IMR-90 (cell line): ENCODE results near the gene NKD1. TPM values are rescaled to one million over a fixed set of nuclear protein-coding genes. Genes with fewer than 3 reads are reported as not detected.

ENCODE experiments used
- ATAC-seq: fragments of 200-7000 bp; cut with Tn5 transposase; 2 replicates; pipeline ENCODE4 v1.9.1; 2020; ENCODE audit warnings: low read depth, mild to moderate bottlenecking, moderate library complexity
- BruUV-seq: library from RNA; stranded (reverse); fragments of 400-500 nt; replicated peaks from 2 replicates; lab custom pipeline; 2021; lab: Mats Ljungman, UMichigan
- CTCF ChIA-PET: fragments of 300-600 bp; formaldehyde crosslinking; extraction: SDS; loops from one replicate; lab custom pipeline; 2021; ENCODE audit warnings: antibody characterized with exemption; lab: Yijun Ruan, JAX
- POLR2A ChIA-PET: fragments of 300-600 bp; sonication (Branson Sonifier 250); formaldehyde crosslinking; loops from one replicate; lab custom pipeline; 2022; ENCODE audit warnings: antibody characterized with exemption; ENCODE audit not compliant: unreplicated experiment; lab: Charles Lee
- DNase-seq: peaks from one replicate; pipeline ENCODE4 v3.0.0; 2013
- H2AFZ ChIP-seq: replicated peaks from 2 replicates; pipeline ENCODE3; 2013; ENCODE audit warnings: low read length, mild to moderate bottlenecking; ENCODE audit not compliant: poor library complexity
- H2AK5ac ChIP-seq: 2 replicates; pipeline ENCODE4 v1.6.1; 2013; ENCODE audit warnings: low read depth, low read length, inconsistent platforms
- H2AK9ac ChIP-seq: replicated peaks from 2 replicates; pipeline ENCODE3; 2013; ENCODE audit warnings: mild to moderate bottlenecking, low read depth, low read length, moderate library complexity; ENCODE audit not compliant: poor library complexity
- H2BK120ac ChIP-seq: 2 replicates; pipeline ENCODE4 v1.6.1; 2013; ENCODE audit warnings: low read depth, low read length, inconsistent platforms
- H2BK15ac ChIP-seq: 3 replicates; pipeline ENCODE4 v1.6.1; 2013; ENCODE audit warnings: low read depth, low read length, inconsistent platforms
- H2BK20ac ChIP-seq: 2 replicates; pipeline ENCODE4 v1.6.1; 2013; ENCODE audit warnings: low read depth, mild to moderate bottlenecking, inconsistent platforms, low read length, moderate library complexity
- H2BK5ac ChIP-seq: 2 replicates; pipeline ENCODE4 v1.6.1; 2013; ENCODE audit warnings: mild to moderate bottlenecking, low read depth, low read length, inconsistent platforms; ENCODE audit not compliant: poor library complexity, severe bottlenecking
- H3K14ac ChIP-seq: replicated peaks from 2 replicates; pipeline ENCODE4 v1.6.1; 2013; ENCODE audit warnings: low read depth, low read length, inconsistent platforms
- H3K18ac ChIP-seq: 2 replicates; pipeline ENCODE4 v1.6.1; 2013; ENCODE audit warnings: low read depth, low read length, control low read depth
- H3K23ac ChIP-seq: 2 replicates; pipeline ENCODE4 v1.6.1; 2013; ENCODE audit warnings: low read depth, low read length, inconsistent platforms
- H3K27ac ChIP-seq: 2 replicates; pipeline ENCODE4 v1.5.1; 2013; ENCODE audit warnings: mild to moderate bottlenecking, control low read depth, low read length; ENCODE audit not compliant: insufficient read depth
- H3K27me3 ChIP-seq: 2 replicates; pipeline ENCODE4 v1.6.1; 2013; ENCODE audit warnings: low read length; ENCODE audit not compliant: control insufficient read depth, insufficient read depth
- H3K36me3 ChIP-seq: 2 replicates; pipeline ENCODE4 v1.6.1; 2013; ENCODE audit warnings: low read length, mixed read lengths; ENCODE audit not compliant: control insufficient read depth, insufficient read depth
- H3K4ac ChIP-seq: 2 replicates; pipeline ENCODE4 v1.6.1; 2013; ENCODE audit warnings: low read depth, low read length, inconsistent platforms
- H3K4me1 ChIP-seq: 2 replicates; pipeline ENCODE4 v1.6.1; 2013; ENCODE audit warnings: low read length, mixed read lengths; ENCODE audit not compliant: control insufficient read depth, insufficient read depth
- H3K4me2 ChIP-seq: 2 replicates; pipeline ENCODE4 v1.6.1; 2013; ENCODE audit warnings: low read depth, mild to moderate bottlenecking, control low read depth, low read length, moderate library complexity
- H3K4me3 ChIP-seq: 2 replicates; pipeline ENCODE4 v1.5.1; 2013; ENCODE audit warnings: low read depth, mild to moderate bottlenecking, control low read depth, low read length, moderate library complexity; ENCODE audit not compliant: insufficient read depth
- H3K56ac ChIP-seq: 2 replicates; pipeline ENCODE4 v1.6.1; 2013; ENCODE audit warnings: low read length, inconsistent platforms; ENCODE audit not compliant: insufficient read depth; ENCODE audit errors: extremely low read depth
- H3K79me1 ChIP-seq, 2 experiments: 2 replicates each; pipeline ENCODE4 v1.6.1; 2013; ENCODE audit warnings: low read length in 2 of 2, inconsistent platforms in 1 of 2, low read depth in 1 of 2
- H3K9ac ChIP-seq: 2 replicates; pipeline ENCODE4 v1.6.1; 2013; ENCODE audit warnings: low read depth, low read length, control low read depth
- H3K9me1 ChIP-seq: 2 replicates; pipeline ENCODE4 v1.6.1; 2013; ENCODE audit warnings: low read length, inconsistent platforms; ENCODE audit not compliant: insufficient read depth
- H3K9me3 ChIP-seq: 2 replicates; pipeline ENCODE4 v1.6.1; 2013; ENCODE audit warnings: low read length; ENCODE audit not compliant: control insufficient read depth, insufficient read depth
- H4K20me1 ChIP-seq: 2 replicates; pipeline ENCODE4 v1.6.1; 2013; ENCODE audit warnings: low read length, inconsistent platforms; ENCODE audit not compliant: insufficient read depth
- H4K5ac ChIP-seq: 2 replicates; pipeline ENCODE4 v1.6.1; 2013; ENCODE audit warnings: mild to moderate bottlenecking, low read depth, low read length, control low read depth
- H4K8ac ChIP-seq, 2 experiments: 2 replicates each; pipeline ENCODE4 v1.6.1; 2013; ENCODE audit warnings: low read depth in 2 of 2, low read length in 2 of 2, control low read depth in 1 of 2, inconsistent platforms in 1 of 2
- H4K91ac ChIP-seq: 2 replicates; pipeline ENCODE4 v1.6.1; 2013; ENCODE audit warnings: low read depth, low read length, inconsistent platforms; ENCODE audit not compliant: insufficient read depth
- BHLHE40 ChIP-seq: fragments of 150-350 bp; IDR thresholded peaks from 2 replicates; pipeline ENCODE4 v1.6.1; 2016; ENCODE audit warnings: mild to moderate bottlenecking, low read depth, low read length
- CEBPB ChIP-seq: IDR thresholded peaks from 2 replicates; pipeline ENCODE4 v1.6.1; 2012; ENCODE audit warnings: low read depth, low read length, improper control_type of control experiment
- CHD1 ChIP-seq: IDR thresholded peaks from 2 replicates; pipeline ENCODE4 v1.6.1; 2012; ENCODE audit warnings: low read depth, low read length, improper control_type of control experiment
- ELK1 ChIP-seq: fragments of 150-350 bp; IDR thresholded peaks from 2 replicates; pipeline ENCODE4 v1.6.1; 2016; ENCODE audit warnings: low read depth, mild to moderate bottlenecking, low read length, moderate library complexity, borderline replicate concordance
- FOS ChIP-seq: fragments of 150-350 bp; IDR thresholded peaks from 2 replicates; pipeline ENCODE4 v1.6.1; 2016; ENCODE audit warnings: low read depth, low read length
- MAFK ChIP-seq: IDR thresholded peaks from 2 replicates; pipeline ENCODE4 v1.6.1; 2012; ENCODE audit warnings: low read depth, low read length, improper control_type of control experiment
- MAZ ChIP-seq: IDR thresholded peaks from 2 replicates; pipeline ENCODE4 v1.6.1; 2012; ENCODE audit warnings: low read depth, mild to moderate bottlenecking, low read length, improper control_type of control experiment, moderate library complexity, borderline replicate concordance
- MXI1 ChIP-seq: IDR thresholded peaks from 2 replicates; pipeline ENCODE4 v1.6.1; 2012; ENCODE audit warnings: low read depth, mild to moderate bottlenecking, low read length, moderate library complexity, borderline replicate concordance
- NFE2L2 ChIP-seq: fragments of 150-350 bp; IDR thresholded peaks from 2 replicates; pipeline ENCODE4 v1.6.1; 2016; ENCODE audit warnings: low read depth, mild to moderate bottlenecking, low read length
- POLR2A ChIP-seq: IDR thresholded peaks from 2 replicates; pipeline ENCODE4 v1.6.1; 2012; ENCODE audit warnings: mild to moderate bottlenecking, low read depth, low read length
- RAD21 ChIP-seq: IDR thresholded peaks from 2 replicates; pipeline ENCODE4 v1.6.1; 2012; ENCODE audit warnings: low read length, improper control_type of control experiment
- RCOR1 ChIP-seq: IDR thresholded peaks from 2 replicates; pipeline ENCODE4 v1.6.1; 2012; ENCODE audit warnings: mild to moderate bottlenecking, low read length, improper control_type of control experiment; ENCODE audit not compliant: insufficient replicate concordance
- RFX5 ChIP-seq: IDR thresholded peaks from 2 replicates; pipeline ENCODE4 v1.8.0; 2012; ENCODE audit warnings: low read depth, mild to moderate bottlenecking, low read length, moderate library complexity
- SMC3 ChIP-seq: fragments of 150-350 bp; IDR thresholded peaks from 2 replicates; pipeline ENCODE4 v1.6.1; 2016; ENCODE audit warnings: low read depth, mild to moderate bottlenecking, antibody characterized with exemption, low read length, moderate library complexity
- USF2 ChIP-seq: fragments of 150-350 bp; IDR thresholded peaks from 2 replicates; pipeline ENCODE4 v1.6.1; 2017; ENCODE audit warnings: mild to moderate bottlenecking, antibody characterized with exemption, low read length, low read depth
- WGBS, 2 experiments: methylation state at CpG; one replicate each; pipeline versions ENCODE4 v1.1.5 to v1.1.7; 2013; ENCODE audit warnings: missing lambda C conversion rate in 2 of 2; ENCODE audit not compliant: insufficient read length in 1 of 2; ENCODE audit errors: extremely low coverage in 2 of 2; 5-methylcytosine and 5-hydroxymethylcytosine counted together
- dilution Hi-C: fragments of 300-500 bp; cut with HindIII; formaldehyde crosslinking; loops from one replicate; pipeline ENCODE4 v1.14.3; 2018; ENCODE audit warnings: low sequenced_read_pairs; ENCODE audit not compliant: unreplicated experiment
- in situ Hi-C: fragments of 300-500 bp; cut with MboI; formaldehyde crosslinking; loops from 3 replicates; pipeline ENCODE4 v1.14.3; 2019; ENCODE audit warnings: low sequenced_read_pairs, inconsistent platforms, mixed read lengths
- intact Hi-C: fragments of 100-400 bp; cut with micrococcal nuclease; formaldehyde crosslinking; loops from 2 replicates; pipeline ENCODE4 v1.10.0; 2022
- polyA plus RNA-seq, 3 experiments: library from polyadenylated mRNA; depleted of rRNA; stranded (reverse); fragments of >200 nt; gene quantifications; 2 replicates each; pipeline ENCODE4 v1.2.3, GENCODE V29; 2012; ENCODE audit warnings: low replicate concordance in 1 of 3
- total RNA-seq: library from RNA; depleted of rRNA; stranded (reverse); fragments of >200 nt; gene quantifications from 2 replicates; pipeline ENCODE4 v1.2.3, GENCODE V29; 2012
- TF ChIP-seq, protein P1 (sequence below): conservative IDR thresholded peaks from 2 replicates; pipeline ENCODE4 v1.5.1; 2012; ENCODE audit warnings: mild to moderate bottlenecking, low read depth, low read length, improper control_type of control experiment

NKD1 gene
- total and polyA plus RNA-seq, 2 of the 4 experiments (the other 2 are of a cell fraction) = not detected

- ATAC-seq = no peak
- H4K91ac ChIP-seq = no peak overlapping the region
These were observed 70.2 kb downstream of the NKD1 start for GRCh38 chr16:50618238-50618918.

More at GRCh38 chr16:50618238-50618918, 70.2 kb downstream of the NKD1 start:
- Histone ChIP-seq H3K4me1 (no peaks in the 10 kb centered on the region), H3K4me2 (no peak overlapping the region), H3K9me3 (no peaks in the 10 kb centered on the region), H2AFZ (no peak overlapping the region), H3K56ac (no peak overlapping the region), H2AK5ac (no peak overlapping the region), H3K23ac (no peak overlapping the region), H2BK15ac (no peak overlapping the region), H4K8ac (no peak overlapping the region), H3K27me3 (peaks cover 18% of the 10 kb centered on the region), H3K18ac (no peak overlapping the region), H4K5ac (no peak overlapping the region), H3K4me3 (no peak overlapping the region), H2BK5ac (no peak overlapping the region), H3K27ac (no peak overlapping the region), H2BK120ac (no peak overlapping the region), H3K36me3 (no peaks in the 10 kb centered on the region), H2BK20ac (no peak overlapping the region), H3K4ac (no peak overlapping the region), H3K14ac (no peak overlapping the region), H3K79me1 (no peaks in the 10 kb centered on the region), H4K20me1 (no peaks in the 10 kb centered on the region), H3K9ac (no peak overlapping the region), H2AK9ac (no peak overlapping the region), H3K9me1 (no peaks in the 10 kb centered on the region)
- dilution Hi-C loops = no loop called here
- TF ChIP-seq SMC3 (no peak), CEBPB (no peak), MAFK (no peak), NFE2L2 (no peak), FOS (no peak), RFX5 (no peak), RAD21 (no peak), MAZ (no peak), RCOR1 (no peak), USF2 (no peak), CHD1 (no peak), MXI1 (no peak), BHLHE40 (no peak), ELK1 (no peak), POLR2A (no peak)
- TF ChIP-seq, protein P1, sequence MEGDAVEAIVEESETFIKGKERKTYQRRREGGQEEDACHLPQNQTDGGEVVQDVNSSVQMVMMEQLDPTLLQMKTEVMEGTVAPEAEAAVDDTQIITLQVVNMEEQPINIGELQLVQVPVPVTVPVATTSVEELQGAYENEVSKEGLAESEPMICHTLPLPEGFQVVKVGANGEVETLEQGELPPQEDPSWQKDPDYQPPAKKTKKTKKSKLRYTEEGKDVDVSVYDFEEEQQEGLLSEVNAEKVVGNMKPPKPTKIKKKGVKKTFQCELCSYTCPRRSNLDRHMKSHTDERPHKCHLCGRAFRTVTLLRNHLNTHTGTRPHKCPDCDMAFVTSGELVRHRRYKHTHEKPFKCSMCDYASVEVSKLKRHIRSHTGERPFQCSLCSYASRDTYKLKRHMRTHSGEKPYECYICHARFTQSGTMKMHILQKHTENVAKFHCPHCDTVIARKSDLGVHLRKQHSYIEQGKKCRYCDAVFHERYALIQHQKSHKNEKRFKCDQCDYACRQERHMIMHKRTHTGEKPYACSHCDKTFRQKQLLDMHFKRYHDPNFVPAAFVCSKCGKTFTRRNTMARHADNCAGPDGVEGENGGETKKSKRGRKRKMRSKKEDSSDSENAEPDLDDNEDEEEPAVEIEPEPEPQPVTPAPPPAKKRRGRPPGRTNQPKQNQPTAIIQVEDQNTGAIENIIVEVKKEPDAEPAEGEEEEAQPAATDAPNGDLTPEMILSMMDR = no peak
- no CpG with 5 or more reads among the region's 12 CpGs for WGBS, 2 experiments
- BruUV-seq = no TSS peak
- DNase-seq = no peak
- in situ Hi-C loops = no loop called here
- intact Hi-C loops = no loop called here
- POLR2A ChIA-PET = no interaction called here
- CTCF ChIA-PET = no interaction called here
